ENCODE results near the gene RBM39. TPM values are rescaled to one million over a fixed set of nuclear protein-coding genes. Genes with fewer than 3 reads are reported as not detected.

The RBM39 gene
- total RNA-seq, 4 donors from 2014 or later: 320 to 423 (median 379) TPM

DNA sequence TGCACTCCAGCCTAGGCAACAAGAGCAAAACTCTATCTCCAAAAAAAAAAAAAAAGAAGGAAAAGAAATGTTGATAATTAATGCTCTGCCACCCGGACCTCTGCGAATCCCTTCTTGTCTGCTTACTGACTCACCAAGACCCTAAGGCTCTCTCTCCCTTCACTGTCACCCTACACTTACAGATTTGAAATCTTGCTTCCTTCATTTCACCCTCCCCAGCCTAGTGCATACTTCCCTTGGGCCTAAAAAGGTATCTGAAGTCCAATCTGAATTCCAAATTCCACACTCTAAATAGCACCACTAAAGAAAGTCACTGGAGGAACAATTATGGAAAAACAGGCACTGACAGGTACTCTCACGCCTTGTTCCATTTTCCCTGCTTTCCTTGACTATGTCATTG is 20.4 kb upstream of the RBM39 start:
- no peak for TF ChIP-seq CTCF (IDR thresholded peaks at IDR 0.05; ENCODE audit: low read depth)

DNA sequence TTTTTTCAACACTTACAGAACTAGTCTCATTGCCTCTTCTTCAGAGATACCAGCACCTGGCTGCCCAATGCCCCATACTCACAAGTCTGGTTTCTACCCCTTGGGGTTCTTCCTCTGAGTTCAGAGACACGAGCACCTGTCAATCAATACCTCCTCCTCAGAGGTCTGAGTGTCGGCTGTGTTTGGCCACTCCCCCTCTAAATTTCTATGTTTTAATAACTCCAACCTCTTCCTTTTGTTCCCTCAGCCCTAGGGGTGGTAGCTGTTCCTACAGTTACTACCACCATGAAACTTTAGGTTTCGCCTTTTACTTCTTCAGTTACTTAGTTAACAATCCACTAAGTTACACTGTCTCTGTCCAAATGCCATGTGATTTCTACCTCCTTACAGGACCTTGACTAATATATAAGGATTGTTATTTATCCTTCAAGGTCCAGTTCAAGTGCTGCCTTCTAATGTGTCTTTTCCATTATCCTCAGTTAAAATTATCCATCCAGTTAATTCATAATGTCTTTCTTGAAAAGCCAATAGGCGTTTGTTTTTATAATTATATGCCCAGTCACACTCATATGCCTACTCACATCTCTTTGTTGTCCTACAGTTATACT is 15.1 kb upstream of the RBM39 start:
- no peak for TF ChIP-seq CTCF (IDR thresholded peaks at IDR 0.05; ENCODE audit: low read depth)

GRCh38 chr20:35756404-35756803 is 14.3 kb upstream of the RBM39 start:
- TF ChIP-seq CTCF (IDR thresholded peaks at IDR 0.05; ENCODE audit: low read depth): no peak

DNA sequence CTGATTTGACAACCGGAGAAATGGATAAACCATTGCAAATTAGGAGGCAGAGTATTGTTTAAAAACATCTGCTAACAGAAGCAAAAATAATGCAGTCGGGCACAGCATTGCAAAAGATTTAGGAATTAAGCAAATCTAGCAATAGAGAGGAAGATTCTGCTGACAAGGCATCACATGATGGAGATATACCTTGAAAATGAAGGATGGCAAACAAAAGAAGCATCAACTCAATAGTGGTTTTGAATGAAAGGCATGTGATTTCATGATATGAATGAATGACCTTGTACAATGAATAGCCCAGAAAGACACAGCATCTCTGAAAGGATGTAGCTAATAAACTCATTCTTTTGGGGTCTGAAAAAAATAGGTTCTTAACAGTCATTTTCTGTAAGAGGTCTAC is 8.6 kb upstream of the RBM39 start:
- no peak for TF ChIP-seq CTCF (IDR thresholded peaks at IDR 0.05; ENCODE audit: low read depth)

GRCh38 chr20:35743693-35744491 is 1.8 kb upstream of the RBM39 start:
- no peak for TF ChIP-seq CTCF (IDR thresholded peaks at IDR 0.05; ENCODE audit: low read depth)

- no peak for TF ChIP-seq CTCF (IDR thresholded peaks at IDR 0.05; ENCODE audit: low read depth)
Measured at GRCh38 chr20:35742741-35743523, 872 bp upstream of the RBM39 start.
